Panc1 (cell line): ENCODE results near the gene SLC2A6.

Experiments used
- CTCF ChIP-seq: fragments of 450-650 bp; IDR thresholded peaks from 2 replicates; pipeline ENCODE4 v1.5.1; 2017; ENCODE audit warnings: mild to moderate bottlenecking
- POLR2AphosphoS5 ChIP-seq: IDR thresholded peaks from 2 replicates; pipeline ENCODE4 v1.6.1; 2012; ENCODE audit warnings: mild to moderate bottlenecking, low read depth, low read length, moderate library complexity
- REST ChIP-seq, 2 experiments: IDR thresholded peaks; 2 replicates each; pipeline ENCODE4 v1.6.1; 2011 to 2012; ENCODE audit warnings: low read depth in 2 of 2, control low read depth in 1 of 2, low read length in 1 of 2, mild to moderate bottlenecking in 1 of 2, moderate library complexity in 1 of 2; ENCODE audit not compliant: insufficient read depth in 1 of 2
- SIN3A ChIP-seq: IDR thresholded peaks from 2 replicates; pipeline ENCODE4 v1.6.1; 2012; ENCODE audit warnings: low read depth, mild to moderate bottlenecking, low read length, moderate library complexity, borderline replicate concordance; ENCODE audit not compliant: insufficient read depth
- TCF7L2 ChIP-seq: IDR thresholded peaks from 2 replicates; pipeline ENCODE4 v1.6.1; 2011; ENCODE audit warnings: mild to moderate bottlenecking, low read depth, low read length, inconsistent platforms

GRCh38 chr9:133474853-133475252, 4.0 kb downstream of the SLC2A6 start:
- TF ChIP-seq SIN3A: no peak
- TF ChIP-seq CTCF: no peak
- no peak for TF ChIP-seq POLR2AphosphoS5
- TF ChIP-seq REST (IDR thresholded peaks at IDR 0.05; ENCODE audit: insufficient read depth in 1 of 2, low read depth in 2 of 2, low read length in 1 of 2): no peak
- TF ChIP-seq TCF7L2: no peak
